T47D (cell line): ENCODE measurements around the gene RPS6KA2.

Experiments
- DNase-seq, 2 experiments: peaks; one replicate each; pipeline versions ENCODE4 v3.0.0 to v3.0.0-alpha.2; 2011 to 2012; ENCODE audit warnings: low read depth in 1 of 2, low spot score in 1 of 2
- JUND ChIP-seq: IDR thresholded peaks from 2 replicates; pipeline ENCODE4 v1.6.1; 2012; ENCODE audit warnings: low read depth
- in situ Hi-C: cut with HindIII; loops from 2 replicates; pipeline ENCODE4 v1.10.0; 2016; ENCODE audit warnings: low sequenced_read_pairs, low pct_unique_long_range_greater_than_20kb

The RPS6KA2 gene

DNA sequence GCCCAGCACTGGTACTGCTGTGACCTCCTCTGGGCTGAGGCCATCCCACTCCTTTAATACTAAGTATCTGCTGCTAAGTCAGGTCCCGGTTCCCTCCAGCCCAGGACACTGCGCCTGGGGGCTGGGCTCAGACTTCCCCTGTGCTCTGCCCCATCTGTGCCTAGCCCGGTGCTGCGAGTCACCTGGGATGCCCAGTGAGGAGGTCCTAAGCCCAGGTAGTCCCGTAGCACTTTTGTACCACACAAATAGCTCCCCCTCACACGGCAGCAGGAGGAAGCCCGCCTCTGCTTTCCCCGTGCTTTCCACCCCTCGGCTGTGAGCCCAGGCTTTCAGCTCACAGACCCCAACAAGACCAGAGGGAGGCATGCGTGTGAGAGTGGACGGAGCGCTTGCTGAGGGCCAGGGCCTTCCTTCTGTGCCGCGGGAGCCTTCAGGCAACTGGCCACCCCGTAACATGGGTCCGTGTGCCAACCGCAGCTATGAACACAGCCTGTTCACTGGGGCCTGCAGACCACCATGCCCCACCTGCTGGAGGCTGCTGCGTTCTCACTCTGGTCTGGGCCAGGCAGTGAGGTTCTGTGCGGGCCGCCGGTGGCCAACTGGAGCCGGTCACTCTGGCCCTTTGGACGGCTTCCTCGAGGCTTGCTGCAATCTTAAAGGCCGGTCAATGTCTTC, 164.5 kb downstream of the RPS6KA2 start:
- in situ Hi-C loops = no loop called here
- DNase-seq = no peak
- no peak for TF ChIP-seq JUND

DNA sequence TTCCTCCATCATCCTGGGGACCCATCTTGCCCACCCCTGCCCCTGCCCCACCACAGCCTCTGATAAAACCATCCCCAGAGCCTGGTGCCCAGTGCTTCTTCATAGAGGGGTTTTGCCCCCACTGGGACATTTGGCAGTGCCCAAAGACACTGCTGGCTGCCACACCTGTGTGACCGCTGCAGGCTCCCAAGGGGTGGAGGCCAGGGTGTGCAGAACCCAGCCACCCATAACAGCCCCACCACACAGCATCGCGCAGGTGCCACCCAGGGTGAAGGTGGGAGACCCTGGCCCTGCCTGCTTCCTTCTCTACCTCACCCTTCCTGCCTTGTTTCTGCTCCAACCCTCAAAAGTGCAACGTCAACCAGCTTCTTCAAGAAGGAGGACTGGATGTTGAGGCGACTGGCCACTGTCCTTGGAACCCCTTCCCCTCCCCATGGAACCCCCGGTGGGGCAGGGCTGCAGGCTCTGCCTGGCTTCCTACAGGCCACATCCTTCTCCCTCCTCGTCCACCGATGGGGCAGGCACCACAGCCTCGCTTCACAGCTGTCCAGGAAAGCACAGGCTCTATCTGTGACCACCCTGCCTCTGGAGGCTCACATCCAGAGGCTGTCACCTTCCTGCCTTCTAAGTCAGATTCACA, 165.1 kb downstream of the RPS6KA2 start:
- no peak for DNase-seq
- in situ Hi-C loops = no loop called here
- no peak for TF ChIP-seq JUND

DNA sequence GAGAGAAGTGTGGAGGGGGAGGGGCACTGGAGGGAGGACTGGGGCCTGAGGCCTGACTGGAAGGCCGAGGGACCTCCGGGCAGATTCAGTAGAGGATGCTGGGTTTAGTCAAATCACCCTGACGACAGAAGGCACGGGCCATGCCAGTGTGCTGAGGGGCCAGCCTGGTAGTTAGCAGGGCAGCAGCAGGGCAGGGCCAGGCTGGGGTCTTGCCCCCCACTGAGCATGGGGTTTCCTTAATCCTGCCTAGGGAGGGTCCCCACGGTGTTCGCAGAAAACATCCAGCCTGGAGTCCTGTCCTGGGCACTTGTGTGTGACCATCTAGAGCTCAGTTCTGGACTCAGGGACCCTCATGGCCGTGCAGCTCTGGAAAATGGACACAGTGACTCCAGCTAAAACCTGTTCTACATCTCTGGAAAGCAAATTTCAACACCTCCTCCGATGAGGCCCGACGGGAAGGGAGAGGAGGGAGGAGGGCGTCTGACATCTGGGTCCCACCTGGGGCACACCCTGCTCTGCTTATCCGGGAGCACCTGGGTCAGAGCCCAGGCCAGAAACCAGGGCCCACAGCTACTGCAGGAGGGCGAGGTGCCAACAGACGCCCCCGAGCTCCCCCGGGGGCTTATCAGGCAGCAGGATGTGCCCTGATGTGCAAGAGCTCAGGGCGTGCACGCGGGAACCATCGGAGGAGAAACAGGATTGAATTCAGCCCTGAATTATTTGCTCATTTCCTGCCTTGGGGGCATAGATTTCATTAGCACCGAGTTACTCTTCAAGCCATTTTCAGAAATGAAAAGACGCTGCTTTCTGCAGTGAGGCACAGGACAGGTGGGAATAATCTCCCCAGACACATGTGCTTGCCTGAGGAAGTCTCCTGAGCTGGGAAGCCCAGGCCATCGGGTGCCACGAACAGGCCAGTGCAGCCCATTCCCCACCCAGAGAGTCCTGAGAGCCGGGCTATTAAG, 166.3 kb downstream of the RPS6KA2 start:
- in situ Hi-C loops = no loop called here
- DNase-seq = no peak

DNA sequence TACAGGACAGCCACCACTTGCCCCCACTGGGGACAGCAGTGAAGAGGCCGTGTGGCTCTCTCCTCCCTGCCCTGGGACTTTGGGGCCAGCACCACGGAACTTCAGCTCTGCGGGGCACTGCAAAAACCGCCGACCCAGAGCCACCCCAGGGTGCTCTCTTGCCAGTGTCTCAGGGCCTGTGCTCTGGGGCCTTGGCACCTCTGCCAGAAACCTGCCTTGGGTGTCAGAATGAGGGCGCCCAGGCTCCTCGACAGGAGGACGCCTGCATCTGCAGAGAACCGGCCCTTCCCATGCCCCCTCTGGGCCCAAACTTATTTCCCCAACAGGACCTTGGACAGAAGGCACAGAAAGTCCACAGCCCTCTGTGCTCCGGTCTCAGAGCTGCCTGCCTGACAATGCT, 167.1 kb downstream of the RPS6KA2 start:
- in situ Hi-C loops = no loop called here
- no peak for DNase-seq

More for the DNA sequence above, 166.3 kb downstream of the RPS6KA2 start:
- no peak for TF ChIP-seq JUND

DNA sequence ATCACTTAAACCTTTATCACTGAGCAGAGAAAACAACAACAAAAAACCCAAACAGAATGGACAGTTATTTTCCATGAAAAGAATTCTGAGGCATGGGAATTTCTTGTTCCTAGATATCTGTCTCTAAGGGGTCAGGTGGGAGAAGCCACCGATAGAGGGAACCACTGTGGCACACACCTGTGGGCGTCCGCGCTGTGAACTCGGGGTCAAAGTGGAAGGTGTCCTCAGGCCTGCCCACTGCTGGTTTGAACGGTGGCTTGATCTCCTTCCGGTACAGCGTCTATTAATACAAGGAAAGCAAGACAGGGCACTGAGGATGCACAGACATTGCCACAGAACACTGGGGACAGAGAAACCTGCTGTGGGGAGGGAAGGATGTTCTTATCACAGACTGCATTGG, 167.8 kb downstream of the RPS6KA2 start:
- no peak for TF ChIP-seq JUND
- in situ Hi-C loops = no loop called here
- DNase-seq = no peak

More for the DNA sequence above, 167.1 kb downstream of the RPS6KA2 start:
- TF ChIP-seq JUND = no peak

DNA sequence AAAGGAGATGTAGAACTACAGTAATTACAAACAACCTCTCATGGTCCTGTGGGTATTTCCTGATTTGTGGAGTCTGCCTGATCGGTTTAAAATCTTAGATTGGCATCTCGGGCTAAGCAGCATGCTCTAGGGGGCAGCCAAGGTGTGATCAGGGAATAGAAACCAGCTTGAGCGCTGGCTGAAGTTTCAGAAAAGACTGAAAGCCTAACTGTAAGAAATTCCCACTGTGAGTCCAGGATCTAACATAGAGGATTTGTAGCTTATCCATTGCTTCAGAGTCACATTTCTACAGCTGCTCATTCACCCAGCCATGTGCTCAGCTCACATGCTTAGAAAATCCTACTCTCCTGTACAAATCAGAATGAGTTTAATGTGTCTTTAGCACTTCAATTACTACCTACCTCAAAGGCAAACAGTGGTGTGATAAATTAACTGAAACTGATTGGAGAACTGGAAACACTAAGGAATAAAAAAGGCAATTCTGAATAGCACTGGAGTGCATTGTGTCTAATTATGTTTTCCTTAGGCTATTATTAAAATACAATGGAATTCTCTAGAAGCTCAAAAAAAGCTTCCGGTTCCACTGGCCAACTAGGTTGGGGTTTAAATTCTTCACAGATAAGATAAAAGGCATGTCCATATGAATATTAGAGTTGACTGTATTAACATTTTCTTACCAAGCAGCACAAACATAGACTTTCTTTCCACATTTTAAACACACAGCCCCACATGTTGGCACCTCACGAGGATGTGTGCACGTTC, 170.5 kb downstream of the RPS6KA2 start:
- in situ Hi-C loops = no loop called here
- peak in 1 of 2 experiments; percentile 8 for DNase-seq
- TF ChIP-seq JUND = no peak

DNA sequence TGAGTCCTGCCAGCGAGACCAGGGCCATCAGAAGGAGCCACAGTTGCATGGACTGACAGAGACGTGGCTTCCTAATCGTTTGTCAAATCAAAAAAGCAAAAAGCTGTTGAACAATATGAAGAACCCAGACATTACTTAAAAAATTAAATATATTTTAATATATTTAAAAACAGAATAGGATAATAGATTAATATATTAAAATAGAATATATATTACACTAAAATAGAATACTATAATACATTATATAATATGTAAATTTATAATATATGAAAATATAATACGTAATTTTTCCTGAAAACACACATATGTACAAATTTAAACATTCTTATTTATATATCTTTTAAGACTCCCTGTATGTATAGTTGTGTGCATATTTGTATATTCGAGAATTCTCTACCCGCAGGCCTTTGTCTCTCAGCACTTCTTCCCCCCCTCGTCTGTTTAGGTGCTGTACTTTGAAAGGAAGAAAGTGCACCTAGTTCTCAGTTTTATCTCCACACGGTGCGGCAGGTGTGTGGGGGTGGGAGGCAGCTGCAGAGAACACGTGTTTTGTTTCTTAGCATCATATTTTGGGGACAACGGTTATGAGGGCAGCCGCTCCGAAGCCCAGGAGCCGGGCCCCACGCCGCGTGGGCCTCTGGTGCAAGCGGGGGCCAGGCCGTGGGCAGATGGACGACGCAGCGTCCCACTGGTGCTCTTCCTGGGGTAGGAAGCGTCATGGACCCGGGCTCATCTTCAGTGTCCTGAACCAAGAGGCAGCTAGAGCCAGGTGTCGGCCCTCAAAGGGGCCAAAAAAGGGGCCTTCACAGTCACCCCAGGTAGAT, 172.1 kb downstream of the RPS6KA2 start:
- in situ Hi-C loops = no loop called here
- no peak for DNase-seq
- no peak for TF ChIP-seq JUND

DNA sequence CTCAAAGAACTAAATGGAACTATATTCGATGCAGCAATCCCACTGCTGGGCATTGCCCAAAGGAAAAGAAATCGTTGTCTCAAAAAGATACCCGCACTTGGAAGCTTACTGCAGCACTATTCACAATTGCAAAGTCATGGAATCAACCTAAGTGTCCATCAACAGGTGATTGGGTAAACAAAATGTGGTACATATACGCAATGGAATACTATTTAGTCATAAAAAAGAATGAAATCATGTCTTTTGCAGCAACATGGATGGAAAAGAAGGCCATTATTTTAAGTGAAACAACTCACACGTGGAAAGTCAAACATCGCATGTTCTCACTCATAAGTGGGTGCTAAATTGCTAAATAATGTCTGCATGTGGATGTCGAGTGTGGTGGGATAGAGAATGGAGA, 173.4 kb downstream of the RPS6KA2 start:
- in situ Hi-C loops = no loop called here
- DNase-seq = no peak
- TF ChIP-seq JUND = no peak

DNA sequence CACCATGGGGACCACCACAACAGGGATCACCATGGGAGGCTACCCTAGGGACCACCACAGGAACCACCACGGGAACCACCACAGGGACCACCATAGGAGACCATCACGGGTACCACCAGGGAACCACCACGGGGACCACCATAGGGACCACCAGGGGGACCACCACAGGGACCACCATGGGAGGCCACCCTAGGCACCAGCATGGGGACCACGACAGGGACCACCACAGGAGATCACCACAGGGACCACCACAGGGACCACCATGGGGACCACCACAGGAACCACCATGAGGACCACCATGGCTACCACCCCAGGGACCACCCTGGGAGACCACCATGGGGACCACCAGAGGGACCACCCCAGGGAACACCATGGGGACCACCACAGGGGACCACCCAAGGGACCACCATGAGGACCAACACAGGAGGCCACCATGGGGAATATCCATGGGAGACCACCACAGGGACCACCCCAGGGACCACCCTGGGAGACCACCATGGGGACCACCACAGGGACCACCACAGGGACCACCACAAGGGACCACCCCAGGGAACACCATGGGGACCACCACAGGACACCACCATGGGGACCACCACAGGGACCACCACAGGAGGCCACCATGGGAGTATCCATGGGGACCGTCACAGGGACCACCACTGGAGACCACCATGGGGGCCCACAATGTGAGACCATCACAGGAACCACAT, 176.7 kb downstream of the RPS6KA2 start:
- in situ Hi-C loops = no loop called here

DNA sequence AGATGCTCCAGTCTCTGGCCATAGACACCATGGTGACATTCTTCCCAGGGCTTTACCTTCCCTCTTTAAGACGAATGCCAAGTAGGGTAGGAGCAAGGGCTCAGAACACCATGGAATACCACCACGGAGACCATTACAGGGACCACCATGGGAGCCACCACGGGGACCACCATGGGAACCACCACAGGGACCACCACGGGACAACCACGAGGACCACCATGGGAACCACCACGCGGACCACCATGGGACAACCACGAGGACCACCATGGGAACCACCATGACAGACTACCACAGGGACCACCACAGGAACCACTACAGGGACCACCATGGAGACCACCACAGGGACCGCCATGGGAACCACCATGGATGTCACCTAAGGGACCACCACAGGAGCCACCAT, 177.4 kb downstream of the RPS6KA2 start:
- TF ChIP-seq JUND = no peak
- no peak for DNase-seq
- in situ Hi-C loops = no loop called here

More for the DNA sequence above, 176.7 kb downstream of the RPS6KA2 start:
- TF ChIP-seq JUND = no peak
- DNase-seq = no peak

DNA sequence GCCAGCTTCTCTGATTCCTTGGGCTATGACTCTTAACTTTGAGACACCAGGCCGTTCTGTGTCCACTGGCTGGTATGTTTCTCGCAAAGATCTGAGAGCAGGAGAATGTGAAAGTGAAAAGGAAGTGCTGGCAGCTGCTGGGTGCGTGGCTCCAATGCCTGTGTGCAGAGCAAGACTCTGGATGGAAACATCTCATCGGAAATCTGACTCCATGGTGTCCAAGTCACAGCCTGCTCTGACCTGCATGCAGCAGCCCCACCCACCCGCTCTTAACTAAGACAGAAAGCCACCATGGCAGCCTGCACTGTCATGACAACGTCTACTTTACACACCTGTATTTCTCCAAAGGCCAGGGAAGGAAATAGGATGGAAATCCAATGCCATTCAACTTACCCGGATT, 178.0 kb downstream of the RPS6KA2 start:
- TF ChIP-seq JUND = no peak
- no peak for DNase-seq
- in situ Hi-C loops = no loop called here
